ENCODE data around the gene PNPLA1.

The PNPLA1 gene

GRCh38 chr6:36269834-36270705, at the start of gene PNPLA1:
Gene PNPLA1 (plus strand): TSS chr6:36270060. CDS start chr6:36270460, 400 bp downstream.
- peak; percentile 51 to 62 for DNase-seq (ENCODE audit: low read depth in 1 of 2, low spot score in 1 of 2)
- TF ChIP-seq JUND (IDR thresholded peaks at IDR 0.05; ENCODE audit: low read depth), result no peak
- in situ Hi-C loops (cut with HindIII; ENCODE audit: low pct_unique_long_range_greater_than_20kb, low sequenced_read_pairs), result no loop called here

- TF ChIP-seq JUND (IDR thresholded peaks at IDR 0.05; ENCODE audit: low read depth), result no peak
- in situ Hi-C loops (cut with HindIII; ENCODE audit: low pct_unique_long_range_greater_than_20kb, low sequenced_read_pairs), result no loop called here
- no peak for DNase-seq (ENCODE audit: low read depth in 1 of 2, low spot score in 1 of 2)
These were observed 49.6 kb upstream of the PNPLA1 start for GRCh38 chr6:36220226-36220625.

- in situ Hi-C loops (cut with HindIII; ENCODE audit: low pct_unique_long_range_greater_than_20kb, low sequenced_read_pairs), result no loop called here
- TF ChIP-seq JUND (IDR thresholded peaks at IDR 0.05; ENCODE audit: low read depth), result no peak
- DNase-seq (ENCODE audit: low read depth in 1 of 2, low spot score in 1 of 2), result no peak
These were observed 48.2 kb upstream of the PNPLA1 start for GRCh38 chr6:36221674-36222073.

- in situ Hi-C loops (cut with HindIII; ENCODE audit: low pct_unique_long_range_greater_than_20kb, low sequenced_read_pairs), result no loop called here
- DNase-seq (ENCODE audit: low read depth in 1 of 2, low spot score in 1 of 2), result no peak
- no peak for TF ChIP-seq JUND (IDR thresholded peaks at IDR 0.05; ENCODE audit: low read depth)
These were observed 46.9 kb upstream of the PNPLA1 start for GRCh38 chr6:36222924-36223323.

GRCh38 chr6:36223706-36224105, 46.2 kb upstream of the PNPLA1 start:
- DNase-seq (ENCODE audit: low read depth in 1 of 2, low spot score in 1 of 2), result no peak
- TF ChIP-seq JUND (IDR thresholded peaks at IDR 0.05; ENCODE audit: low read depth), result no peak
- in situ Hi-C loops (cut with HindIII; ENCODE audit: low pct_unique_long_range_greater_than_20kb, low sequenced_read_pairs), result no loop called here

GRCh38 chr6:36224918-36225461, 44.9 kb upstream of the PNPLA1 start:
- no peak for TF ChIP-seq JUND (IDR thresholded peaks at IDR 0.05; ENCODE audit: low read depth)
- in situ Hi-C loops (cut with HindIII; ENCODE audit: low pct_unique_long_range_greater_than_20kb, low sequenced_read_pairs), result no loop called here
- DNase-seq (ENCODE audit: low read depth in 1 of 2, low spot score in 1 of 2), result no peak

GRCh38 chr6:36226438-36227047, 43.3 kb upstream of the PNPLA1 start:
- TF ChIP-seq JUND (IDR thresholded peaks at IDR 0.05; ENCODE audit: low read depth), result no peak
- in situ Hi-C loops (cut with HindIII; ENCODE audit: low pct_unique_long_range_greater_than_20kb, low sequenced_read_pairs), result no loop called here
- DNase-seq (ENCODE audit: low read depth in 1 of 2, low spot score in 1 of 2), result no peak

- in situ Hi-C loops (cut with HindIII; ENCODE audit: low pct_unique_long_range_greater_than_20kb, low sequenced_read_pairs), result no loop called here
- peak in 1 of 2 experiments; percentile 24 for DNase-seq (ENCODE audit: low read depth in 1 of 2, low spot score in 1 of 2)
- TF ChIP-seq JUND (IDR thresholded peaks at IDR 0.05; ENCODE audit: low read depth), result no peak
These were observed 42.3 kb upstream of the PNPLA1 start for GRCh38 chr6:36227379-36228228.

GRCh38 chr6:36229223-36229622, 40.6 kb upstream of the PNPLA1 start:
- TF ChIP-seq JUND (IDR thresholded peaks at IDR 0.05; ENCODE audit: low read depth), result no peak
- DNase-seq (ENCODE audit: low read depth in 1 of 2, low spot score in 1 of 2), result no peak
- in situ Hi-C loops (cut with HindIII; ENCODE audit: low pct_unique_long_range_greater_than_20kb, low sequenced_read_pairs), result no loop called here

- no peak for TF ChIP-seq JUND (IDR thresholded peaks at IDR 0.05; ENCODE audit: low read depth)
- in situ Hi-C loops (cut with HindIII; ENCODE audit: low pct_unique_long_range_greater_than_20kb, low sequenced_read_pairs), result no loop called here
These were observed 39.5 kb upstream of the PNPLA1 start for GRCh38 chr6:36230371-36230770.

GRCh38 chr6:36232172-36232571, 37.7 kb upstream of the PNPLA1 start:
- no peak for DNase-seq (ENCODE audit: low read depth in 1 of 2, low spot score in 1 of 2)
- no peak for TF ChIP-seq JUND (IDR thresholded peaks at IDR 0.05; ENCODE audit: low read depth)
- in situ Hi-C loops (cut with HindIII; ENCODE audit: low pct_unique_long_range_greater_than_20kb, low sequenced_read_pairs), result no loop called here

More at GRCh38 chr6:36230371-36230770, 39.5 kb upstream of the PNPLA1 start:
- no peak for DNase-seq (ENCODE audit: low read depth in 1 of 2, low spot score in 1 of 2)

- DNase-seq (ENCODE audit: low read depth in 1 of 2, low spot score in 1 of 2), result no peak
- in situ Hi-C loops (cut with HindIII; ENCODE audit: low pct_unique_long_range_greater_than_20kb, low sequenced_read_pairs), result no loop called here
- no peak for TF ChIP-seq JUND (IDR thresholded peaks at IDR 0.05; ENCODE audit: low read depth)
These were observed 34.6 kb upstream of the PNPLA1 start for GRCh38 chr6:36235309-36235708.

Measured in T47D (cell line).